IMR-90 (cell line): ENCODE results near the gene GPC6. TPM values are rescaled to one million over a fixed set of nuclear protein-coding genes. Genes with fewer than 3 reads are reported as not detected.

Experiments used
- ATAC-seq: fragments of 200-7000 bp; cut with Tn5 transposase; 2 replicates; pipeline ENCODE4 v1.9.1; 2020; ENCODE audit warnings: low read depth, mild to moderate bottlenecking, moderate library complexity
- BruUV-seq: library from RNA; stranded (reverse); fragments of 400-500 nt; replicated peaks from 2 replicates; lab custom pipeline; 2021; lab: Mats Ljungman, UMichigan
- CTCF ChIA-PET: fragments of 300-600 bp; formaldehyde crosslinking; extraction: SDS; loops from one replicate; lab custom pipeline; 2021; ENCODE audit warnings: antibody characterized with exemption; lab: Yijun Ruan, JAX
- POLR2A ChIA-PET: fragments of 300-600 bp; sonication (Branson Sonifier 250); formaldehyde crosslinking; loops from one replicate; lab custom pipeline; 2022; ENCODE audit warnings: antibody characterized with exemption; ENCODE audit not compliant: unreplicated experiment; lab: Charles Lee
- DNase-seq: peaks from one replicate; pipeline ENCODE4 v3.0.0; 2013
- H2AFZ ChIP-seq: replicated peaks from 2 replicates; pipeline ENCODE3; 2013; ENCODE audit warnings: low read length, mild to moderate bottlenecking; ENCODE audit not compliant: poor library complexity
- H2AK5ac ChIP-seq: 2 replicates; pipeline ENCODE4 v1.6.1; 2013; ENCODE audit warnings: low read depth, low read length, inconsistent platforms
- H2AK9ac ChIP-seq: replicated peaks from 2 replicates; pipeline ENCODE3; 2013; ENCODE audit warnings: mild to moderate bottlenecking, low read depth, low read length, moderate library complexity; ENCODE audit not compliant: poor library complexity
- H2BK120ac ChIP-seq: 2 replicates; pipeline ENCODE4 v1.6.1; 2013; ENCODE audit warnings: low read depth, low read length, inconsistent platforms
- H2BK15ac ChIP-seq: 3 replicates; pipeline ENCODE4 v1.6.1; 2013; ENCODE audit warnings: low read depth, low read length, inconsistent platforms
- H2BK20ac ChIP-seq: 2 replicates; pipeline ENCODE4 v1.6.1; 2013; ENCODE audit warnings: low read depth, mild to moderate bottlenecking, inconsistent platforms, low read length, moderate library complexity
- H2BK5ac ChIP-seq: 2 replicates; pipeline ENCODE4 v1.6.1; 2013; ENCODE audit warnings: mild to moderate bottlenecking, low read depth, low read length, inconsistent platforms; ENCODE audit not compliant: poor library complexity, severe bottlenecking
- H3K14ac ChIP-seq: replicated peaks from 2 replicates; pipeline ENCODE4 v1.6.1; 2013; ENCODE audit warnings: low read depth, low read length, inconsistent platforms
- H3K18ac ChIP-seq: 2 replicates; pipeline ENCODE4 v1.6.1; 2013; ENCODE audit warnings: low read depth, low read length, control low read depth
- H3K23ac ChIP-seq: 2 replicates; pipeline ENCODE4 v1.6.1; 2013; ENCODE audit warnings: low read depth, low read length, inconsistent platforms
- H3K27ac ChIP-seq: 2 replicates; pipeline ENCODE4 v1.5.1; 2013; ENCODE audit warnings: mild to moderate bottlenecking, control low read depth, low read length; ENCODE audit not compliant: insufficient read depth
- H3K27me3 ChIP-seq: 2 replicates; pipeline ENCODE4 v1.6.1; 2013; ENCODE audit warnings: low read length; ENCODE audit not compliant: control insufficient read depth, insufficient read depth
- H3K36me3 ChIP-seq: 2 replicates; pipeline ENCODE4 v1.6.1; 2013; ENCODE audit warnings: low read length, mixed read lengths; ENCODE audit not compliant: control insufficient read depth, insufficient read depth
- H3K4ac ChIP-seq: 2 replicates; pipeline ENCODE4 v1.6.1; 2013; ENCODE audit warnings: low read depth, low read length, inconsistent platforms
- H3K4me1 ChIP-seq: 2 replicates; pipeline ENCODE4 v1.6.1; 2013; ENCODE audit warnings: low read length, mixed read lengths; ENCODE audit not compliant: control insufficient read depth, insufficient read depth
- H3K4me2 ChIP-seq: 2 replicates; pipeline ENCODE4 v1.6.1; 2013; ENCODE audit warnings: low read depth, mild to moderate bottlenecking, control low read depth, low read length, moderate library complexity
- H3K4me3 ChIP-seq: 2 replicates; pipeline ENCODE4 v1.5.1; 2013; ENCODE audit warnings: low read depth, mild to moderate bottlenecking, control low read depth, low read length, moderate library complexity; ENCODE audit not compliant: insufficient read depth
- H3K56ac ChIP-seq: 2 replicates; pipeline ENCODE4 v1.6.1; 2013; ENCODE audit warnings: low read length, inconsistent platforms; ENCODE audit not compliant: insufficient read depth; ENCODE audit errors: extremely low read depth
- H3K79me1 ChIP-seq, 2 experiments: 2 replicates each; pipeline ENCODE4 v1.6.1; 2013; ENCODE audit warnings: low read length in 2 of 2, inconsistent platforms in 1 of 2, low read depth in 1 of 2
- H3K9ac ChIP-seq: 2 replicates; pipeline ENCODE4 v1.6.1; 2013; ENCODE audit warnings: low read depth, low read length, control low read depth
- H3K9me1 ChIP-seq: 2 replicates; pipeline ENCODE4 v1.6.1; 2013; ENCODE audit warnings: low read length, inconsistent platforms; ENCODE audit not compliant: insufficient read depth
- H3K9me3 ChIP-seq: 2 replicates; pipeline ENCODE4 v1.6.1; 2013; ENCODE audit warnings: low read length; ENCODE audit not compliant: control insufficient read depth, insufficient read depth
- H4K20me1 ChIP-seq: 2 replicates; pipeline ENCODE4 v1.6.1; 2013; ENCODE audit warnings: low read length, inconsistent platforms; ENCODE audit not compliant: insufficient read depth
- H4K5ac ChIP-seq: 2 replicates; pipeline ENCODE4 v1.6.1; 2013; ENCODE audit warnings: mild to moderate bottlenecking, low read depth, low read length, control low read depth
- H4K8ac ChIP-seq, 2 experiments: 2 replicates each; pipeline ENCODE4 v1.6.1; 2013; ENCODE audit warnings: low read depth in 2 of 2, low read length in 2 of 2, control low read depth in 1 of 2, inconsistent platforms in 1 of 2
- H4K91ac ChIP-seq: 2 replicates; pipeline ENCODE4 v1.6.1; 2013; ENCODE audit warnings: low read depth, low read length, inconsistent platforms; ENCODE audit not compliant: insufficient read depth
- CEBPB ChIP-seq: IDR thresholded peaks from 2 replicates; pipeline ENCODE4 v1.6.1; 2012; ENCODE audit warnings: low read depth, low read length, improper control_type of control experiment
- MAFK ChIP-seq: IDR thresholded peaks from 2 replicates; pipeline ENCODE4 v1.6.1; 2012; ENCODE audit warnings: low read depth, low read length, improper control_type of control experiment
- WGBS, 2 experiments: methylation state at CpG; one replicate each; pipeline versions ENCODE4 v1.1.5 to v1.1.7; 2013; ENCODE audit warnings: missing lambda C conversion rate in 2 of 2; ENCODE audit not compliant: insufficient read length in 1 of 2; ENCODE audit errors: extremely low coverage in 2 of 2; 5-methylcytosine and 5-hydroxymethylcytosine counted together
- dilution Hi-C: fragments of 300-500 bp; cut with HindIII; formaldehyde crosslinking; loops from one replicate; pipeline ENCODE4 v1.14.3; 2018; ENCODE audit warnings: low sequenced_read_pairs; ENCODE audit not compliant: unreplicated experiment
- in situ Hi-C: fragments of 300-500 bp; cut with MboI; formaldehyde crosslinking; loops from 3 replicates; pipeline ENCODE4 v1.14.3; 2019; ENCODE audit warnings: low sequenced_read_pairs, inconsistent platforms, mixed read lengths
- intact Hi-C: fragments of 100-400 bp; cut with micrococcal nuclease; formaldehyde crosslinking; loops from 2 replicates; pipeline ENCODE4 v1.10.0; 2022
- polyA plus RNA-seq, 3 experiments: library from polyadenylated mRNA; depleted of rRNA; stranded (reverse); fragments of >200 nt; gene quantifications; 2 replicates each; pipeline ENCODE4 v1.2.3, GENCODE V29; 2012; ENCODE audit warnings: low replicate concordance in 1 of 3
- total RNA-seq: library from RNA; depleted of rRNA; stranded (reverse); fragments of >200 nt; gene quantifications from 2 replicates; pipeline ENCODE4 v1.2.3, GENCODE V29; 2012

GPC6 gene
- total and polyA plus RNA-seq, 2 of the 4 experiments (the other 2 are of a cell fraction) = 14.9 to 39.4 TPM

DNA sequence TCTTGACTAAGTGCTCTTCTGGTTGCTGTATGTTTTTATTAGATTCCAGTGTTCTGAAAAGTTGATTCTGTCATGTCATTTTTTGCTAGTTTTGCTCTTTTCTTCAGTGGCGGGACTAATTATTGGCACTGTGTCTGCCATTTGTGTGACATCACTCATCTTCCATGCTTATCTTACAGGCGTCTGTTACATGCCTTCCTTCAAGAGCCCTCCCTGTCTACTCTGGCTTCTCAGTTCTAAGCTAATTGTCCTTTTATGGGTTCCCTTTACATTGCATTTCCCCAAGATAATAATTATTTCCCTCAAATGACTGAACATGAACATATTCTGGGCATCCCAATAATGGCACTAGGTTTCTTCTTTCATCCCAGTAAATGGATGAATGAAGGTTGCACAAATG is 793.8 kb downstream of the GPC6 start:
- Histone ChIP-seq H3K27ac (no peak overlapping the region), H3K4ac (no peak overlapping the region), H2AK9ac (no peak overlapping the region), H2BK20ac (no peak overlapping the region), H3K18ac (no peak overlapping the region), H2AFZ (no peak overlapping the region), H2BK15ac (no peak overlapping the region), H4K8ac (no peak overlapping the region), H2BK5ac (no peak overlapping the region), H3K9me1 (no peaks in the 10 kb centered on the region), H3K4me1 (no peaks in the 10 kb centered on the region), H3K79me1 (no peaks in the 10 kb centered on the region; a peak in 1 of 4 replicates), H3K4me2 (no peak overlapping the region), H4K5ac (no peak overlapping the region), H3K23ac (no peak overlapping the region), H4K91ac (no peak overlapping the region), H3K27me3 (no peaks in the 10 kb centered on the region), H2AK5ac (no peak overlapping the region), H3K56ac (no peak overlapping the region), H3K9me3 (no peaks in the 10 kb centered on the region), H2BK120ac (no peak overlapping the region), H3K4me3 (no peak overlapping the region), H3K36me3 (no peaks in the 10 kb centered on the region), H4K20me1 (no peaks in the 10 kb centered on the region), H3K9ac (no peak overlapping the region), H3K14ac (no peak overlapping the region)
- WGBS, 2 experiments = no CpG with 5 or more reads among the region's 2 CpGs
- no TSS peak for BruUV-seq
- in situ Hi-C loops = no loop called here
- DNase-seq = no peak
- ChIA-PET POLR2A (no interaction called here), CTCF (no interaction called here)
- intact Hi-C loops = no loop called here
- dilution Hi-C loops = no loop called here
- TF ChIP-seq CEBPB (no peak), MAFK (no peak)
- ATAC-seq = no peak
